SKM-1 treated with dmso at 0.1 percent for 144 hours (cell line): ENCODE data around the gene GFRA1.
"Not testable (repeated sequence)": the region's sequence is repeated elsewhere in the genome, so short reads cannot be mapped to it uniquely, and the experiment has no call there.

ENCODE experiments used
- DNase-seq: peaks from one replicate; lab custom pipeline; 2025; ENCODE audit not compliant: unreplicated experiment; lab: John Stamatoyannopoulos, UW

Gene GFRA1

DNA sequence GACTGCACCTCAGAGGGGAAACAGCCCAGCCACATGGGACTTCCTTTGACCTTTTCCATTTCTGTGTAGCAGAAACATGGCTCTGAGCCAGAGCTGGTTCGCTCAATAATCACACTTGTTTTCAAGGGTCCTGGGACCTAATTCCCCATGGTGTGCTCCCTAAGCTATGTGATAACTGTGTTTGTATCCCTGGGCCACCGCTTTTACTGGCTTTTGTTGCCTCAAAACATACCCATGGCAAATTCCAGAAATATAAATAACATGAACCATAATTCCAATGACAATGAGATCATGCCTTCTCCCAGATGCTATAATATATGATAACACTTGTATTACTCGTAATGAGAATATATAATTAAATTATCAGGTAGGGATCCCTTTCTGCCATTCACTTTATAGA is 196.4 kb downstream of the GFRA1 start:
- no peak for DNase-seq

DNA sequence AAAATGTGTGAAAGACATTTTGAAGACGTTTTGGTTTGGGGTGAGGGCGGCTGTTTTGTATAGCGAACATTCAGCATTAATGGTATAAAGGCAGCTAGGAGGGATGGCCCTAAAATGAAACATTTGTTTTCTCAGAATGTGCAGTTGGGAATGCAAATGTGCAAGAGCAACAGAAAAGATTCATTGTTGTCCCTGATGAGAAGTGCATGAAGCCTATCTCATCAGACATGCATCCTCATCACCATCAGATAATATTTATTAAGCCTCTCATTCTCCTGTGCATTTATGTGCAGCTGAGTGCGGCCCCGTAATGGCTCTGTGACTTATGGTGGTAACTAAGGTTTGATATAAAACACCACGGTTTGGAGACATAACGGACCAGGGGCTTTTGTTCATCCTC is 199.5 kb downstream of the GFRA1 start:
- DNase-seq: no peak

DNA sequence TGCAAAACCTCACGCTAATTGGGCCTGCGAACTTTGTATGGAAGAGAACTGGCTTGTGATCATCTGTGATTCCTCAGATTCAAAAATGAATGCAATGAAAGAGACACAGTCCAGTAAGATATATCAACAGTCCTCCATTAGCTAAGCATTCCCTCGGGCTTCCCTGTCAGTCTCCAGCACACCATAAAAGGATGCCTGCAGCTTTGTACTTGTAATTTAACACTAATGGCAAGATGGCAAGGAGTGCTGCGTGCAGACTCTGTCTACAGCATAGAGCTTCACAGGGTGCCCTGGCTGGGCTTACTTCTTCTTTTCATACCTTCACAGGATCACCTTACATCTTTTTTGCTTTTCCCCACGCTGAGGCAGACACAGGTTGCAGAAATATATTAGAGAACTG is 200.0 kb downstream of the GFRA1 start:
- no peak for DNase-seq

DNA sequence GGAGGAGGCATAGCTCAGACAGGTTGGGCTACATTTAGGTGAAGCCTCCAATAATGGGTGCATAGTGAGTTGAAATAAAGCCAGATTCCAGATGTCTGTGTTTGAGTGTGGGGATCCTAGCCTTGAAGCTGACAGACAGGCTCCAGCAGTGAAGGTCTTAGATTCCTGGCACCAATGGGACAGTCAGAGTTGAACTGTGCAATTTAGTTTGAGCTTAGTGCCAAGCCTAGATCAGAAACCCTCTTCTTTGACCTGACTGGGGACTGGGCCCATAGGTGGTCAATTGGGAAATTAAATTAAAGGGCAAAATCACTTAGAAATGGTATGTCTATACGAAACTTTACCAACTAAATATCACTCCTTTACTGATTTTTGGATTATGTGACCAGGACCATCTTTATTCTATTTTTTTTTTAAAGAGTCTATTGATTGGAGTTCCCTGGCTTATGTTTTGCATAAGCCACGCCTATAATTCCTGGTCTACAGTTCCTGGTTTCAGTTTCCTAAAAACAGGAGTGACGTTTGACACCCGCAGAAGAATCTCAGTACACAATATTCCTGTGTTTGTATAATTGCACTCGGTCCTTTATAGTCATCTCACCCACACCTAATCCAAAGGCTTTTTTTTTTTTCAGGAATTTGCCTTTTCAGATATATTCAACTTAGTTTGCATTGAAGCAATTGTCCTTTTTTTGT is 201.4 kb downstream of the GFRA1 start:
- DNase-seq: no peak

DNA sequence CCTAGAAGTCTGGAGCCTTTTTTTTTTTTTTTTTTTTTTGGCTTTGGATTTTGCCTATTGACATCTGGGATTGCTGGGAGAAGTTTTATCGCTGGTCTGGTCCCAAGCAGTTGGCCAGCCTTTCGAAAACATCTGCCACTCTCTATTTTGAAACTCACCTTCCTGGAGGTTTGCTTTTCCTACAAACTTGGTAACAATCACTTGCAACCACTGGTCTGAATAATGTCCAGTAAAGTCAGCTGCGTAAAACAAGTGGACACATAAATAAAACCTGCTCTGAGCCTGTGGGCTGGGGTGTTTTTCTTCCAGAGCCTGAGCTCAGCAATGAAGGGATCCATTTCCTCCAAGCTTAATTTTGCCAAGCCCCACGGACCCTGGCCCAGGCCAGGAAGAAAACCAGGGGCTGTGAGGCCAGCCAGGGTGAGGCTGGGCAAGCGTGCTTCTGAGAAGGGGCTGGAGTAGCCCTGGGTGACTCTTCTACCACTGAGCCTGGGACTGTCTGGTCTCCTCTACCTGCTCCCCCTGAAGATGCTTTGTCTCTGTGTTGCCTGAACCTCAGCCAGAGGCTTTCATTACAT is 202.2 kb downstream of the GFRA1 start:
- no peak for DNase-seq

DNA sequence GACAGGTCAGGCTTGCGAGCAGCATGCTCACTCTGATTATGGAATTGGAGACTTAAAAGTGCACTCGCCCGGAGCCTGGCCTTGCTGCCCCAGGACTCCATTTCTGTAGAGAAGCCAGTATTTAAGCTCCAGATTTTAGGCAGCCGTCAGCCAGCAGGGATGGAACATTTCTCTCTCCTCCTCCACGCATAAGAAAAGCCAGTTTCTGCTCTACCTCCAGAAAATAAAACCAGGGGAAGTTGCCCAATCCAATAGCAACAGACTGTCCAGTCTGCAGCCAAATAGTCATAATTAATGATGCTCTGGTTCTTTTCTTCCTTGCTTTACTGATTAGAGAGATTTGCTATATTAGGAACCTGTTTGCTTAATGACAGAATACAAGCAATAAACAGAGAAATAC is 203.2 kb downstream of the GFRA1 start:
- DNase-seq: no peak

DNA sequence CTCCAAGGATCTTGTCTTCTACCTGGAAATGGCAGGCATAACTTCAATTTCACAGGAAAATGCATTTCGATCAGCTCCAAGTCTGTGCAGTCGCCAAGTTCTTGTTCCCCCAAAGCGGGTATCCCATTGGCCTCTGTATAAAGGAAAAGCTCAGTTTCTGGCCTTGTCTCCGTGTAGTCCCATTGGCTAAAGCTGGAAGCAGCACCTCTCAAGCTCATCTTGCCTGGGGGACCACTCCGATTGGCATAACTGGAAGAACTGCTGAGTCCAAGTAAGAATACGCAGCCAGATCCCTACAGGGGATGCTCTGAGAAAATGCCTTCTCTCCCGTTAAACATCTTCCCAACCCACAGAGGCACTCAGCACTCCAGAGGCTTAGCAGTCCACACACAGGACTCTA is 205.2 kb downstream of the GFRA1 start:
- no peak for DNase-seq

DNA sequence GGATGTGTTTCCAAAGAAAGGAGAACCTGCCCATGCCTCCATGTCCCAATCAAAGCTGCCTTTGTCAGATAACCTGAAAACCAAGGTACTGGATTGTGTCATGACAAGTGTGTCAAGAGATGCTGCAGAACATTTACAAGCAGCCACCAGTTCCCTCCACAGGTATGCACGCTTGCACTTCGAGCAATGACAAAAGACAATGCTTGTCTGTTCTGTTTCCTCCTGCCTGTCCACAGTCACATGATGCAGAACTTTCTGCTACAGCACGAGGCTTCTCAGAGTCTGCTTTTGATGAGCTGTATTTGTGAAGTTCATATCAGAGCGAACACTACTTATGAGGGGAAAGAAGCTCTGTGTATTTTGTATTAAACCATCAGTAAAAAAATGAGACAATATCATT is 209.9 kb downstream of the GFRA1 start:
- no peak for DNase-seq

DNA sequence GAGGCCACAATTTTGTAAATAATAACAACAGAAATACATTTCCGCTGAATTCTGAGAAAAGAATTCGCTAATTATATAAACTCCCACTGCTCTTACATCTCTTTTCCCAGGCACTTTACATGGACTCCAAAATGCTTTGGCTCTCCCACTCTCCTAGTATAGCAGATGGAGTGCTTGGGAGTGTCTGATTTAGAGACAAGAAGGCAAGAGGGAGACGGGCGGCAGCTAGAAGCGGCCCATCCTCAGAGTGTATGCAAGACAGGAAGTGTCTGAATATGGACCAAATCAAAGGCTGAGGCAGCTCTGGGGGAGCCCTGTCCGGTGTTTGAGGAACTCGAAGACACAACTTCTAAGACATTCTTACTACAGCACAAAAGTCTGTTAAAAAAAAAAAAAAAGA is 212.1 kb downstream of the GFRA1 start:
- no peak for DNase-seq

DNA sequence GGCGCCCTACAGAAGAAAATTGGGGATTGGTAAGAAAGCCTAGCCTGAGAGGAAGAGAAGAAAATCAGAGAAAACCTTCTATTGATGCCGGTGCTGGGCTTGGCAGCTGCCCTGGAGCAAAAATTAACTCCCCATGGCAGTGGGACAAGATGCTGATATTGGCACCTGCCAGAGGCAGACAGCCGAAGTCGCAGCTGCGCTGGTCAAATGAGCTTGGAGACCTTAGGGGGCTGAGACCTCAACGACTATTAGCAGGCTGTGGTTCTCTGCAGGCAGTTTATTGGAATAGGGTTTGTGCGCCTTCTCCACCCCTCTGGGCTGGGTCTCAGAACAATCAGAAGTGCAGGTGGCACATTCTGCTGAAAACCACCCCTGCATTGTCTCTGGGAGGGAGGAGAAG is 213.7 kb downstream of the GFRA1 start:
- no peak for DNase-seq

DNA sequence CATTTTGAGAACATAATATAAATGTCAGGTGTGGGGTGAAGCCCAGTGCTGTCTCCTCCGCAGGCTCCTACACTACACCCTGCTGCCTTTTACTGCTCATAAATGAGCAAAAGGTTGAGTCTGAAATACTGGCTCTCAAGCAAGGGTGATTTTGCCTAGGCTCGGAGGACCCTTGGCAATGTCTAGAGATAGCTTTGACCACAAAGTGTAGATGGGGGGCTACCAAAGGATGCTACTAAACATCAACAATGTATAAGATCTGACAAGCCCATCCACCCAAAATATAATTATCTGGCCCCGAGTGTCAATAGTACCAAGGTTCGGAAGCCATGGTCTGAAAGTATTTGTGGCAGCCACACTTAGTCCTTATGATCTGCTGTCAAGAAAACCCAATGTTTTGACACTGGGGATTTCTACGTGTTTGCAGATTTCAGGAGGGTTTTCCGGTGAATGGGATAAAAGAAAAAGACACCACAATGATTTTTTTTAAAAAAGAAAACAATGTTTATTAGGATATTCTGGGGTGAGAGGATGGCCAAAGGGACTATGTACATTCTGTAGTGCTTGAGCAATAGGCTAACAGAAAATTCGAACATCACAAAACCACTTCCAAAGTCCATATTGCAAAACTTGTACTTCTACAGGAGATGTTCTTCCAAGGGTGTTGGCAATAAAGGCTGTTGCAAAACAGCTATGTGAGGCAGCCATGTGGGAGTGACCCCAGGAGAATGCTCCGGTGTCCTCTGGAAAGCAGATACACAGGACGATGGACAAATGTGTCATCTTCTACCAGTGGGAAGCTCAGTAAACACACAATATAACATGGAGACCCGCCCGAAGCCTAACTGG is 216.3 kb downstream of the GFRA1 start:
- DNase-seq: no peak

DNA sequence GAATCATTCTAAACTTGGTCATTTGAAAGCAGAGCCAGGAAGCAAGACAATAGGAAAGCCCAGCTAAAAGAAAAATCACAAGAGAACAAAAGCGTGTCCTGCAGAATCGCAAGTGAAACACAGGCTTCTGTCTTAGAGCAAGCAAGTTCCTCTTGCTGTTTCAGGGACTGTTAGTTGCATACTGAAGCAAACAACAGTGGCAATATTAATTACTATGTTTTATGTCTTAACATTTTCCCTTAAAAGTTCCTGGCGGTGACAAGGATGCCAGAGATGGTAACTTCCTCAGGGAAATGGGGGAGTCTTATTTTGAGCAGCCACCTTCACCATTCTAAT is 217.1 kb downstream of the GFRA1 start:
- DNase-seq: no peak

DNA sequence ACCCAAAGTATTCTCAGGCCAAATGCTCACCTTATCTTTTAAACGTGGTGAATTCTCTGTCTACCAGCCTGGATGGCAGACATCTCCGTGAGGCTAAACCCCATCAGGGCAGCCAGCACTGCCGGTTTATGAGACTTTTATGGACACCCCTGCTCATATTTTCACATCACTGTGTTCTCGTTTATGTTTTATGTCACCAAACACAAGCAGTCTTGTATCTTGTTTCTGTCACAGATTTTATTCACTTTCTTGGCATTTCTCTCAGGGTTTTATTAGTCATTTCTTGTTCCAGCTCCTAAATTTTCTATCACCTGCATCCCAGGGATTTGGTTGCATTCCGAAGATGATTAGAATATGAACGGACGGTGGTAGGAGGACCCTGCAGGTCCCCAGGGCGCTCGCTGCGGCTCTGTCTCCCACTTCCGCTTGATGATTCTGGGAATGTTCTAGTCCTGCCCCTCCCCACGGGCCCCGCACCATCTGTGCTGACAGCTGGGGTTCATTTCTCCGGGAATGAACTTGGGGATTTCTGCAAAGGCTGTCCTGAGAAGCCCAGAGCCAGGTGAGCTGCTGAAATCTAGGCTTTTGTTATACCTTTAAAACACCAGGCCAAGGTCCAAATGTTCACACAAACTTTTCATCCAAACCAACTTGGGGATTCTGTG is 217.6 kb downstream of the GFRA1 start:
- no peak for DNase-seq

DNA sequence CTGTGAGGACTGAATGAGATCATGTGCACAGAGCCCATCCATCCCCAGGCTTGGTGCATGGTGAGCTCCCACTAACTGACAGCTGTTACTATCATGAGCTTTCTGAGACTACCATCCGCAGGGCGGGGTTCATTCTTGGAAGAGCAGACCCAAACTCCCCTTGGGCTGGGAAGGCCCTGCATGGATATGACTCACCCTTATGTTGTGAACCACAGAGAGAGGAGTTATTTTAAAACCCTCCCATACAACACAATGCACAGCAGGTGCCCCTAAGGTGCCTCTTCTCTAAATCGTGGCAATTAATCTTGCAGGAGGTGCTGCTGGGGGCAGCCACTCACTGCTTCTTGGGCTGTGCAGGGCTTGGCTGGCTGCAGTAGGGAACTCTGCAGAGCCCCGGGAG is 219.1 kb downstream of the GFRA1 start:
- DNase-seq: no peak

DNA sequence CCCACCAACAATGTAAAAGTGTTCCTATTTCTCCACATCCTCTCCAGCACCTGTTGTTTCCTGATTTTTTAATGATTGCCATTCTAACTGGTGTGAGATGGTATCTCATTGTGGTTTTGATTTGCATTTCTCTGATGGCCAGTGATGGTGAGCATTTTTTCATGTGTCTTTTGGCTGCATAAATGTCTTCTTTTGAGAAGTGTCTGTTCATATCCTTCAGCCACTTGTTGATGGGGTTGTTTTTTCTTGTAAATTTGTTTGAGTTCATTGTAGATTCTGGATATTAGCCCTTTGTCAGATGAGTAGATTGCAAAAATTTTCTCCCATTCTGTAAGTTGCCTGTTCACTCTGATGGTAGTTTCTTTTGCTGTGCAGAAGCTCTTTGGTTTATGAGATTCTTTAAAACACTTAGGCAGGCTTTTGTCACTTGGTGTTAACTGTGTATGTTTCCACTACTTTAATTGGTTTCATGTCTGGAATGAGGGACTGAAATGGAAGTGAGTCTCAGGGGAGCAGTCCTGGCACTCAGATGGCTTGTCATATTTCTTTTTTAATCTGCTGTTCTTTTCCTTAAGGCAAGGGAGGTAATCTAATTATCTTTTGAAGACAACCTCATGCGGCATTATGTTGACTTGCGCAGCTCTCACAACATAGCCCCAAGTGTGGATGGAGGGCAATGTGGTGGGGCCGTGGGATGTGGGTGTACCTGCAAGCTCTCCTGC is 219.8 kb downstream of the GFRA1 start:
- not testable (repeated sequence) for DNase-seq

DNA sequence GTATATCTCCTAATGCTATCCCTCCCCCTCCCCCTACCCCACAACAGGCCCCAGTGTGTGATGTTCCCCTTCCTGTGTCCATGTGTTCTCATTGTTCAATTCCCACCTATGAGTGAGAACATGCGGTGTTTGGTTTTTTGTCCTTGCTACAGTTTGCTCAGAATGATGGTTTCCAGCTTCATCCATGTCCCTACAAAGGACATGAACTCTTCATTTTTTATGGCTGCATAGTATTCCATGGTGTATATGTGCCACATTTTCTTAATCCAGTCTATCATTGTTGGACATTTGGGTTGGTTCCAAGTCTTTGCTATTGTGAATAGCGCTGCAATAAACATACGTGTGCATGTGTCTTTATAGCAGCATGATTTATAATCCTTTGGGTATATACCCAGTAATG is 220.5 kb downstream of the GFRA1 start:
- DNase-seq: not testable (repeated sequence)

DNA sequence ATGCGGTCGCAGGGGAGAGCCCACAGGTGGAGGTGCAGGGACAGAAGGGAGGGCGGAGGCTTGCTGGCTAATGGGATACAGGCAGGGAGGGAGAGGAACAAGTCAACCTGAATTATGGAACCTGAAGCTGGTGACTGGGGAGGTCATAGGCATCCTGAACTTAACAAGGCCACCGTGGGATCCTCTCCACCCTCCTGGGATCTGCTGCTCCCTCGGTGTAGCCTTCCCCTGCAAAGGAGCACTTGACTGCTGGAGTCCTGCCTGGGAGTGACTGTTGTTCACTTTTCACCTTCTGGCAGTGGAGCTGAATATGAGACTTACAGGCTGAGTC is 223.1 kb downstream of the GFRA1 start:
- DNase-seq: no peak

DNA sequence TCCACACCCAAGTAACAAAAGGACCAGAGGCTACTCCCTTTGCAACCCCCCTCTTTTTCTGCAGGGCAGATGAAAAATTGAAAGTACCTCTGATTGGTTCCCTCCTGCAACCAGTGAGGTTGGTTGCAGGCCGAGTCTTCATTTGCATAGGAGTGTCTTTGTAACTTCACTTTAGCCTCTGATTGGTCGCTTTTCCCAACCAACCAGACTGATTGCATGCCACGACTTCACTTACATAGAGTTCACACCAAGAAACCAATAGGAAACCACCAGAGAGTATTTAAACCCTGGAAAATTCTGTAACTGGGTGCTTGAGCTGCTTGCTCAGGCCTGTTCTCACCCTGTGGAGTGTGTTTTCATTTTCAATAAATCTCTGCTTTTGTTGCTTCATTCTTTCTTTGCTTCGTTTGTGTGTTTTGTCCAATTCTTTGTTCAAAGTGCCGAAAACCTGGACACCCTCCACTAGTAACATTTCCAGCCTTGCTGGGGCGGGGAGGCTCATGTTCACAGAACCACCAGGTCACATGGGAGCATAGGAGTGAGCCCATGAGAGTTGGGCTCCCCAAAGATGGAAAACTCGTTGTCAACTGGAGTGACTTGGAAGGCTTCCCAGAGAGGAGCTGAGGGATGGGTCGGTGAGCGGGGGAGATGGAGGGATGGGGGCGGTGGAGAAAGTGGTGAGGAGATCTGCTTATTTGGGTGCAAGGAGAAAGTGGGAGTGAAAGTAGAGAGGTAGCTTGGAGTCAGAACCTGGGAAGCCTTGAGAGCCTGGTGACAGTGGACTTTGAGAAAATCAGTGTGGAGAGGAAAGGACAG is 223.6 kb downstream of the GFRA1 start:
- DNase-seq: no peak

DNA sequence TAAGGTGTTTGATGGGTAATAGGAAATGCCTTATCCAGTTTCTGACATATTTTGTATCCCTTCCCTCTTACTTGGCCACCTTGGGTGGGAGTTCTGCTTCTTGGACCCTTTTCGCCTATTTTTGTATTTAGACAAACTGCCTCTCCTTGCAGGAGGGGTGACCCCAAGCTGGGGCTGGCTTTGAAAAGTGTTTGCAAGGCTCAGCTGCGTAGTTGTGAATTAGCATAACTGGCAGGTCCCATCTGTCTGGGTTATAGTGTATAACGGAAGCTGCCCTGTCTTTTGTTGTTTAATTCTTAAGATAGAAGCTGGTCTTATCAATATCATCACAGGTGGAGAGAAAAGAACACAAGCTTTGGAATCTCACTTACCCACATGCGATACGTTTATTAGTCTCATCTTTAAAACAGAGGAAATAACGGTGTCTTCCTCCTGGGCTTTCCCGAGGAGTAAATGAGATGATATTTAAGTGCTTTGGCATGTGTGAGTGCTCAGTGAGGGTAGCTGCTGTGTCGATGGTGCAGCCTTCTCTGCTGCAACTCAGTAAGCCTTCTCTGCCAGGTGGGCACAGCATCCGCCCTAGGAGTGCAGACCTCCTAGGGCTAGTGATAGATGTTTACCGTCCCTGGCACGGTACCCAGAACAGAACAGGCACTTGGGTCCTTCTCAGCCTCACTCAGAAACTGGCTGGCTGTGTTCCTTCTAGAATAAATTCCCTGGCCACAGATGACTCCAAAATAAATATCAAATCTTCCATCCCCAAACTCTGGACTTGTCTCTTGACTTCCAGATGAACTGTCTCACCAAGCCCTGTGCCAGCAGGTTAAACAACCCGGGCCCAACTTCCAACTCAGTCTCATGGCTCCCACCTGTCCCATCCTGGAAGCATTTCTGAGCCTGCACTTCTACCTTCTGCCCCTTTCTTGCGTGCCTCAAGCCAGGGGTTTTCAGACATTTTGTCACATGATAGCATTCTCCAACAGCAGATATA is 227.3 kb downstream of the GFRA1 start:
- DNase-seq: no peak
